ENCODE data around the gene MSI2.
A peak's percentile ranks its signal among the peaks of the same experiment; 100 is the strongest.
"Not testable (repeated sequence)": the region's sequence is repeated elsewhere in the genome, so short reads cannot be mapped to it uniquely, and the experiment has no call there.

Gene MSI2

DNA sequence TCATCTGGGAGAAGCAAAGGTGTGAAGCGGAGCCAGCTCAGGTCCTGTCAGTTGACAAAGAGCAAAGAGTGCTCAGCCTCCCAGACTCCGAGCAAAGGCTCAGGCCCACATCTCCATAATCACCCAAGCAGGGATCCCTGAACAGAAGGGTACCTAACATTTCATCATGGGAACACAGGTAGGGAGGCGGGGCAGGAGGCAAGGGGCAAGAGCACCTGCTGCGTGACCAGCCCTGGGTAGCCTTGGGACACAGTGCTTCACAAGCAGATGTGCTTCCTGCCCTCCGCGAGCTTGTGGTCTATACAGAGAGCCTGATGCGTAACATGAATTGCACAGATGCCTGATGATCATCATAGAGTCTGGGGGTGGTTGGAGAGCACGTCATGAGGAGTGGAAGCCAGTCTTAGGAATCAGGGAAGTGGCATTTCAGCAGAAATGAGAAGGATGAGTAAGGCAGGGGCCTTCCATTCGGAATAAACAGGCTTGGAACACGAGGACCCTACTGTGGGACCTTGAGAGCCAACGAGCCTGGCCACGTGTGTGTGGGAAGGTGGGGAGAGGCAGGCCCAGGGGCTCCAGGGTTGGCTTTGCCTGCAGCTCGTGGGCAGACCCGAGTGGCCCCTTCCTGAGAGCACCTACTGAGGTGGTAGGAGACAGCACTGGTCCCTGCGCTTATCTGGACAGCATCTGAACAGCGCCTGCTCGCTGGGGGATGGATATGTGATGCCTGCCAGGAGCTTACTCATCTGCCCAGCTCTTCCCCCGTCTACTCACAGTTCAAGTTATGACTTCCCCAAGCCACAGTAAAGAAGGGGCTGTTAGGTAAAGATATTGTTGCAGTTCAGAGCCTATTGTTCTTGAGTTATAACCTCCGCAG, 363.0 kb downstream of the MSI2 start:
- peak; percentile 74 for DNase-seq (ENCODE audit: low read depth)

- no peak for DNase-seq (ENCODE audit: low read depth)
Measured at GRCh38 chr17:57620576-57620975, 364.3 kb downstream of the MSI2 start.

DNA sequence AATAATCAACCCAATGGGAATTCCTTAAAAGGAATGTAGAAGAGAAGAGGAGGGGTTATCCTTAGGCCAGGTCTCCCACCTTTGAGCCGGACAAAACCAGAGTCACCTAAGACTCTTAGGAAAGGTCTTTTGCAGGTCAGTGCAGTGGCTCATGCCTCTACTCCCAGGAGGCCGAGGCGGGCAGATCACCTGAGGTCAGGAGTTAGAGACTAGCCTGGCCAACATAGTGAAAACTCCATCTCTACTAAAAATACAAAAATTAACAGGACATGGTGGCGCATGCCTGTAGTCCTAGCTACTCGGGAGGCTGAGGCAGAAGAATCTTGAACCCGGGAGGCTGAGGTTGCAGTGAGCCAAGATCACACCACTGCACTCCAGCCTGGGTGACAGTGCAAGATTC, 365.5 kb downstream of the MSI2 start:
- DNase-seq (ENCODE audit: low read depth): not testable (repeated sequence)

GRCh38 chr17:57622306-57622682, 366.0 kb downstream of the MSI2 start:
- DNase-seq (ENCODE audit: low read depth): no peak

- peak; percentile 88 for DNase-seq (ENCODE audit: low read depth)
Measured at GRCh38 chr17:57622683-57623433, 366.5 kb downstream of the MSI2 start.

DNA sequence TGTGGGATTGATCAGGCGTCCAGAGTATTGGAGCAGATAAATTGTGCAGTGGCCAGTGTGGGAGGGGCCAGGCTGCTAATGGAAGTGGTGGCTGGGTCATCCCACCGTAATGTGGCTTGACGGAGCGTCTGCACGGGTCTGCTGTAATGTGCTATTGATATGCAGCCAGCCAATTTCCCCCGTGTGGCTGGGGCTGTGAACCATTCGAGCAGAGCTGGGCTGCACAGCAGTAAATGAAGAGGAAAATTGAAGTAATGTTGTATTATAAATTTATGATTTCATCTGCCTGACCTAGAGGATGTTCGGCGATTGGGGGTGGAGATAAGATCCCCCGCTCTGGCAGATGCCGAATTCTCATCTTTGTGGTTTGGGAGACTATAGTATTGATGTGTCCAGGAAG, 367.3 kb downstream of the MSI2 start:
- no peak for DNase-seq (ENCODE audit: low read depth)

- no peak for DNase-seq (ENCODE audit: low read depth)
Measured at GRCh38 chr17:57624386-57624785, 368.1 kb downstream of the MSI2 start.

- DNase-seq (ENCODE audit: low read depth): no peak
Measured at GRCh38 chr17:57625511-57625910, 369.2 kb downstream of the MSI2 start.

GRCh38 chr17:57625957-57626356, 369.6 kb downstream of the MSI2 start:
- DNase-seq (ENCODE audit: low read depth): no peak

DNA sequence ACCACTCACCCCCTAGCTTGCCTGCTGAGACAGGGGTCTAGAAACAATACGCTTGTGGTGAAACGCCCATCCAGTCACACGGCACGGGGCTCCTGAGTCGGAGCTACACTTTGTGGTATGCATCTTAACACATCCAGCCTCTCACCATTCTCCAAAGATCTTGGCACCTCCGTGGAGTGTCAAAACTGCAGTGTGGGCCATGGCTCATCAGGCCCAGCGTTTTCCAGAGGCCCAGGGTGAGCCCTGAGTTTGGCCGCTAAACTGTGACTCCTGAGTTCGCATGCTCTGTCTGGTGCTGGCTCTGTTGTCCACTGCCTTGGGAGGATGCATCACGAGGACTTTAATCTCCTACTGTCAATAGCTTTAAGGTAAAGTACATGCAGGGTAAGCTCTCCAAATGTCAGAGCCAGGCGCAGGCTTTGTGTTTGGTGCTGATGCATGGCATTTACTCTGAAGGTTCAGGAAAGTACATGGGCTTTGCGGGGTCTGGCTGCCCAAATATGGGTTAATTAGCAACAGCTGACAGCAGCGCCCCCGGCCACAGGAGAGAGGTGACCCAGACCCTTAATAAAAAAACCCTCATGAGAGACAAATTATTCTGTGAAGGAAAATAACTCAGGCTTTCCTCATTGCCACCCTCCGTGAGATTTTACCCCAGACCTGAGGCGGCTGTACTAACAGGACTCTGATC, 370.3 kb downstream of the MSI2 start:
- no peak for DNase-seq (ENCODE audit: low read depth)

DNA sequence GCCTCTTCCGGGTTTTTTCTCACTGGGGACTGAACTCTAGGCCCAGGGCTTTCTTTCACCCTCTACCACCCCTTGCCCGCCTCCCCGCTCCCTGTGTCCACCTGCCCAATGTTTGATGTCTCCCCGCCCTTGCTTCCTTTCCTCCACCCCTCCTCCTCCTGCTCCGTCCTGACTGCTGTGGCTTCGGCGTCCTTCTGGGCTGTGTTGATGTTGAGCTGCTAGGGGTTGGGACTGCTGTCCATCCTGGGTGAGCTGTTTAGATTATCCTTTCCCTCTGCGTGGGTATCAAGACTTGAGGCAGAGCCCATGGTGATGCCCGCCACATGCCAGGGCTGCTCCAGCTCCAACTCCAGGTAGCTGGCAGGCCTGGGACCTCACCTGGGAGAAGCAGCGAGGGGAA, 371.3 kb downstream of the MSI2 start:
- no peak for DNase-seq (ENCODE audit: low read depth)

DNA sequence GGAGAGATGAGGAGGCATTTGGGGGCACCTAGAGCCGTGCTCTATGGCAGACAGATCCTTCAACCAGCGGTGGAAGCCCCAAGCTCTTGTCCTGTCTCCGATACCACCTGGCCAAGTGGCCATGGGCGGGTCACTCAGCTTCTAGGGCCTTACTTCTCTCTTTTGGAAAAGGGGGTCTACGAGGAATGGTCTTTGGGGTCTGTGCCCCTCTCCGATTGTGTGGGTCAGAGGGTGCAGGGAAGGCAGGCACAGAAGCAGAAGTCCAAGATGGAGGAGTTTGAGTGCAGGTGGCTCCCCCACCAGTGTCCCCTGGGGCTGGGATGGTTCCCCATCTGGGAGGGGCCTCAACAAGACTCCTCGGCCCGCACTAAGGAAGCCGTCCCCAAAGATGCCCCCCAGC, 372.1 kb downstream of the MSI2 start:
- no peak for DNase-seq (ENCODE audit: low read depth)

GRCh38 chr17:57629470-57629869, 373.1 kb downstream of the MSI2 start:
- DNase-seq (ENCODE audit: low read depth): no peak

DNA sequence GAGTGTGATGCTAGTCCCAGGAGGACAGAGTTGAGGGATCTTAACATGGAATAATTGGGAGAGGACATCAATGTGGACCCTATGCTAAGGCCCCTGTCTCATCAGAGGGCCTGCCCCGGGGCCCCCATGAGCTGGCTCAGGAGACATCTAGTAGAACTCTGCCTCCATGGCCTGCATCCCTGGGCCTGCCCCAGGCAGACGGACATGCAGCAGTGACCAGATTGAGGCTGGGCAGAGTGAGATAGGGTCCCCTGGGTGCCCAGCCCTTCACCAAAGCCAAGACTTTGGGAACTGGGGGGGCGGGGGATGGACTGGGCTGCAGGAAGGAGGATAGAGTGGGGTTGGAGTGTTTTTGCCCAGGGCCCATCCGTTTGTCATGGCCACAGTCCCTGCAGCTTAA, 373.6 kb downstream of the MSI2 start:
- DNase-seq (ENCODE audit: low read depth): no peak

GRCh38 chr17:57630736-57631135, 374.4 kb downstream of the MSI2 start:
- no peak for DNase-seq (ENCODE audit: low read depth)

- DNase-seq (ENCODE audit: low read depth): no peak
Measured at GRCh38 chr17:57631871-57632270, 375.5 kb downstream of the MSI2 start.

DNA sequence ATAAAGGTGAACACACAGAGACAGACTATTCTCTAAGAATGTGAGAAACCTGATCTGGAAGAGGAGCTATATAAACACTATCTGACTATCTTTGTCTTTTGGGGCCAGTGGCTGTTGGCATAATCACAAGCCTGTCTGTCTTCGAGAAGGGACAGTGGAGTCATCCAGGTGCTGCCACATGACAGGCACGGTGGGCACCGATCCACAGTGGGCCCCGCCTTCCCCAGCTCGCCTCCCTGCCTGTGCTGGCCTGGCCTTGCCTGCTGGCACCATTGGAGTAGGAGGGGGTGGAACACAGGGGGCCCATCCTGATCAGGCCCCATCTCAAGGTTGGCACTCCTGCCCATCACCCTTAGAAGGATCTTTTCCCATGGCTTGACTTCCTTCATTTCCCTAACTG, 376.0 kb downstream of the MSI2 start:
- DNase-seq (ENCODE audit: low read depth): no peak

GRCh38 chr17:57633236-57633635, 376.9 kb downstream of the MSI2 start:
- no peak for DNase-seq (ENCODE audit: low read depth)

DNA sequence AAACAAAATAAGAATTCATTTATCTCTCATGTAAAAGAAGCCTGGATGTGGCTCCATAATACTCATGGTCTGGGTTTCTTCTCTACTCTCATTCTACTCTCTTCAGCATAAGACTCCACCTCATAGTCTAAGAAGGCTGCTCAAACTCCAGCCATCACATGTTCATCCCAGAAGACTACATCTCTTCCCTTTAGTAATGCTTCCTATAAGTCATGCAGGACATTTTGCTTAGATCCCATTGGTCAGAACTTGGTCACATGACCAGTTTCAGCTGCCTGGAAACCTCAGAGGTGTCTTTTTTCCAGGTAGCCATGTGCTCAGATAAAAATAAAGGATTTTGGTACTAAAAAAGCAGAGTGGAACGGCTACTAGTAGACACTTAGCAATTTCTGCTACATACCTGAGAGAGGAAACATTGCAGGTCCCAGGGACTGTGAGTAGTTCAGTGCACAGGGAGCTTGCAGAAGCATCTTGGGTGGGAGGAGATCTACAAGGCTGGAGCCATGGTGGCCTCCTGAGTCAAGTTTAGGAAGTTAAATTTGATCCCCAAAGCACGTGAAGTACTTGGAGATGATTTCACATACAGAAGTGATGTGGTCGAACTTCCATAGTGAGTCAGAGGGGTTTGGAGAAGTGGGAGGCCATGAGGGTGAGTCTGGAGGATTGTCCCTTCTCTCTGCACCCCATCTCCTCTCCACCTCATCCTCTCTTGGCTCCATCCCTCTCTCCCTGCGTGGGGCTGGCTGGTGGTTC, 378.6 kb downstream of the MSI2 start:
- peak; percentile 47 for DNase-seq (ENCODE audit: low read depth)

DNA sequence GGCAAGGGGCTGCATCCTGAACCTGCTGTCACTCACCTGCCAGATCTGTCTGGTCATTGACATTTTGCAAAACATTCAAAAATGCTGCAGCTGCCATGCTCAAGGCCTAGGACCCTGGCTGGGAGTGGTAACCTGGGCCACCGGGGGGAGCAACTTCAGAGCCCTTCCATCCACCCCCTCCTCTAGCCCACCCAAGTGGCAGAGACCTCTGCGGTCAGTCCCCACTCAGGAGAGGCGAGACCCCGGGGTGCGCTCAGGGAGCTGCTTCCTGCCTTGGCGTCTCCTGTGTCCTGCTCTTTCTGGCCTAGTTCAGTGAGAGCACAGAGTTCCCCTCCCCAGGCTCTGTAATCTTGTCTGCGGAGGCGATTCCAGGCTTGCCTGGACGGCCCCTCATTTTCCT, 380.0 kb downstream of the MSI2 start:
- DNase-seq (ENCODE audit: low read depth): no peak

DNA sequence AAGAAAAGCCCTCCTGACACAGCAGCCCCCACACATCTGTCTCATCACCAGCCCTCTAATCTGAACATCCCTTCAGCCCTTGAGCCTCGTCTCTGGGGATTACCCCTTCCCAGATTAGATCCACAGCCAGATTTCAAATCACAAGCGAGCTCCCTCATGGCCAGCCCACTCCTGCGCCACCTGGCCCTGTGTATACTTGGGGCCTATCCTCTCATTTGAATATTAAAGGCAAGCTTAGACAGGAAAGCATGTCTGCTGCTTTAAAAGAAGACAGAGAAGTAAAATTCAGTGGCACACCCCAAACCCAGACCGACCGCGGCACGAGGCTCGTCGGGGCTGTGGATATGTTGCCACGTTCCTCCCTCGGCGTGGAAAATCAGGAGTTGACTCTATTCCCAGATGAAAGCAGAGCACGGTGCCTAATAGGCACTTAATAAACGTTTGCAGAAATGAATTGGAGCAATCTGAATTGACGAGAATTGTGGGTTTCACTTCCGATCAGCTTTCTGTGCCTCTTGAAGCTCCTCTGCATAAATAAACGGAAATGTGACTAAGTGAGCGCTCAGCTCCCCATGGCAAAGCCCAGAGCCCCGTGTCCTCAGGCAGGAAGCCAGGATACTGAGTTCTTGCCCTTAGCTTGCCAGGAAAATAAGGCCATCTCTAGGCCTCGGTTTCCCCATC, 380.8 kb downstream of the MSI2 start:
- DNase-seq (ENCODE audit: low read depth): peak; percentile 41

DNA sequence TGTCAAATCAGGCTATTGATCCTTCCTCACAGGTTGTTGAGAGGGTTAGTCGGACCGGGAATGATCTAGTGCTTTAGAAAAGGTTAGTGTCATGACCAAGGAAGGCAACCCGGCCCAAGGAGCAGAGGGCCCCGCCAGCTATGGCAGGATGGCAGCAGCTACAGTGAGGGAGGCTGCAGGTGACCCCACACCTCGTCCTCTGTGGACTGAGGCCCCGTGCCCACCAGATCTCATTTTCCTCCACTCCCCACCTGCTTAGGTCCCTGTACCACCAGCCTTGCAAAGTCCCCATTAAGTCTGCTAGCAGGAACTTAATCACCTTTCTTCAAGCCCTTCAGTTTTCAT, 381.3 kb downstream of the MSI2 start:
- DNase-seq (ENCODE audit: low read depth): no peak
